Stimulated activated CD4-positive, alpha-beta T cell treated with anti-CD3 and anti-CD28 coated beads, TNF-alpha, amount 100 ng/mL, for 24 hours (primary cell): Measurements from ENCODE around the gene POLE2.
"Not testable (repeated sequence)": the region's sequence is repeated elsewhere in the genome, so short reads cannot be mapped to it uniquely, and the experiment has no call there.

ENCODE experiments used
- DNase-seq, 3 experiments: peaks; one replicate each; pipeline ENCODE4 v3.0.0-alpha.2; 2020; ENCODE audit warnings: low read depth in 3 of 3

Gene POLE2

DNA sequence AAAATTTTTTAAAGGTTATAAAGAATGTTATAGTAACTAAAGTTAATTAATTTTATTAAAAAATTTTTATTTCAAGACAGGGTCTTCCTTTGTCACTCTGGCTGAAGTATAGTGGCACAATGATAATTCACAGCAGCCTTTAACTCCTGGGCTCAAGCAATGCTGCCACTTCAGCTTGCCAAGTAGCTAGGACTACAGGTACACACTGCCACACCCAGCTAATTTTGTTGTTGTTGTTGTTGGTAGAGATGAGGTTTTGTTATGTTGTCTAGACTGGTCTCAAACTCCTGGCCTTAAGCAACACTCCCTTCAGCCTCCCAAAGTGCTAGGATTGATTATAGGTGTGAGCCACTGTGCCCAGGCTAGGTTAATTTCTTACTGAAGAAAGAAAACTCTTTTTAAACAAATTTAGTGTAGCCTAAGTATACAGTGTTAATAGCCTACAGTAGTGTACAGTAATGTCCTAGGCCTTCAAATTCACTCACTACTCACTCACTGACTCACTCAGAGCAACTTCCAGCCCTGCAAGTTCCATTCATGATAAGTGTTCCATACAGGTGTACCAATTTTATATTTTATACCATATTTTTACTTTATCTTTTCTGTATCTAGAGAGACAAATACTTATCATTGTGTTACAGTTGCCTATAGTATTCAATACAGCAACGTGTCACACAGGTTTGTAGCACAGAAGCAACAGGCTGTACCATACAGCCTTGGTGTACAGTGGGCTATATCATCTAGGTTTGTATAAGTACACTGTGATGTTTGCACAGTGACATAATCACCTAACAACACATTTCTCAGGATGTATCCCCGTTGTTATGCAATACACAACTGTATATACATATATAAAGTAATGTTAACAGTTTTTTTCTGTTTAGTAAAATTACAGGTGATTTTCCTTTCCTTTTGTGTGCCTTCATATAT, 28.2 kb downstream of the POLE2 start:
- no peak for DNase-seq

DNA sequence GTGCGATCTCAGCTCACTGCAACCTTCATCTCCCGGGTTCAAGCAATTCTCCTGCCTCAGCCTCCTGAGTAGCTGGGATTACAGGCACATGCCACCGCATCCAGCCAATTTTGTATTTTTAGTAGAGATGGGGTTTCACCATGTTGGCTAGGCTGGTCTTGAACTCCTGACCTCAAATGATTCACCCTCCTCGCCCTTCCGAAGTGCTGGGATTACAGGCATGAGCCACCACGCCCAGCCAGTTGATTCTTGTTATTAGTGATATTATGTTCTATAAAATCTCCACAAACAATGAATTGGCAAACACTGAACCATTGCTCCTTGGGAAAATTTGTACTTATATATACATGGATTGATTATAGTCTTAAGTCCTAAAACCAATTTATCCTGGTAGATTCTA, 30.5 kb downstream of the POLE2 start:
- not testable (repeated sequence) for DNase-seq

DNA sequence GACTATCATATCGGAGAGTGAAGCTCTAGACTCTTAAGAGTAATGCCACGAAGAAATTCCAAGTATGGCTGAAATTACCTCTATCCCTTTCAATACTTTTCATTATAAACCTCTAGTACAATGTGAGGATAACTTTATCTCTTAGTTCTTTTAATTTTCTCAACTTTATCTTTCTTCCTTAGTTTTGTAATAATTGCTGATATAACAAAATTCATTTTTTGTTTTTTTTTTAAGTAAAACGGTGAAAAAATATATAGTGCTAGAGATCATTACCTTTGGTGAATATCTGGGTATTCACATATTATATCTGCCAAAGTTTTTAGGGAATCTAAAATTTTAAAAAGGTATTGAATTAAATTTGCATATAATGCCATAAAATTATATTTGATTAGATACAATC, 33.5 kb downstream of the POLE2 start:
- DNase-seq: no peak

DNA sequence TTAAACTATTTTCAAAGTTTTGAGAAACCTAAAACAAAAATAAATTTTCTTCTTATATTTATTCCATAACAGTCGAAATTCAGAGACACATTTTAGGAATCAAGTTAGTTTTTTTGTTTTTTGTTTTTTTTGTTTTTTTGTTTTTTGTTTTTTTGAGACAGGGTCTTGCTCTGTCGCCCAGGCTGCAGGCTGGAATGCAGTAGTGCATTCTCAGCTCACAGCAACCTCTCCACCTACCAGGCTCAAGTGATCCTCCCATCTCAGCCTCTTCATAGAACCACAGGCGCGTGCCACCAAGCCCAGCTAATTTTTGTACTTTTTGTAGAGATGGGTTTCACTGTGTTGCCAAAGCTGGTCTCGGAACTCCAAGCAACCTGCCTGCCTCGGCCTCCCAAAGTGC, 34.5 kb downstream of the POLE2 start:
- DNase-seq: no peak

DNA sequence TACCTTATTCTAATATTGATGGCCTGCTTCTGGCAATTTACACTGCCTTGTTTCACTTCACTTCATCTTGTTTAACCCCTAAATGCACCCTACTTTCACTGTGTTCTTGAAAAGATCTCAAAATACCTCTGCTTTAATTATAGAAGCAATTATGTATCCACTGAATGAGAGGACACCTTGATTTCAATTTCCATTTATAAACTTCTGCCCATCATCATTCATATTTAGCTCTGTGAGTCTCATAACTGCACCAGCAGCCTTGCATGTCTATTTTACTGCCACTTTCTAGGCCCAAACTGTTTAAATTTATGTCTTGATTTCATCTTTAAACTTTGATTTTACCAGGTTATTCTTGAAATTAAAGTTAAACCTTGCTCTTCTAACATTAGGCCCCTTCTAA, 45.9 kb downstream of the POLE2 start:
- DNase-seq: no peak

DNA sequence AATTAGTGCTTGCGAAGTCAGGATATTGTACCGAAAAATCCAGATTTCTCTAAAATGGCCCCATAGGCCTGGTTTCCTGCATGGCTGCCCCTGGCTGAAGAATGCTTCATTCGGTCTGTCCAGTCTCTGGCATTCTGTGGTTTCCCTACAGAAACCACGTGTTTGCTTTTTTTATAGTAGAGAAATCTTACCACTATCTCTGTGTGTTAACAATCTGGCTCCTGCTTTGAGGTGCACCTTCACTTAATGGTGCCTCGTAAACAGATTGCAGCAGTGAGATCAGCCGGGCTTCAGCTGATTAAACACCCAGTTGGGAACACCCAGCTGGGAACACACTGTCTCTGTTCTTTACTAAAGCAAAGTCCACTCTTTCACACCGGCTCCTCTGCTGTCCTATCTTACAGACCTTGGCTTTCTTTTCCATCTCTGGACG, 46.3 kb downstream of the POLE2 start:
- DNase-seq: no peak

DNA sequence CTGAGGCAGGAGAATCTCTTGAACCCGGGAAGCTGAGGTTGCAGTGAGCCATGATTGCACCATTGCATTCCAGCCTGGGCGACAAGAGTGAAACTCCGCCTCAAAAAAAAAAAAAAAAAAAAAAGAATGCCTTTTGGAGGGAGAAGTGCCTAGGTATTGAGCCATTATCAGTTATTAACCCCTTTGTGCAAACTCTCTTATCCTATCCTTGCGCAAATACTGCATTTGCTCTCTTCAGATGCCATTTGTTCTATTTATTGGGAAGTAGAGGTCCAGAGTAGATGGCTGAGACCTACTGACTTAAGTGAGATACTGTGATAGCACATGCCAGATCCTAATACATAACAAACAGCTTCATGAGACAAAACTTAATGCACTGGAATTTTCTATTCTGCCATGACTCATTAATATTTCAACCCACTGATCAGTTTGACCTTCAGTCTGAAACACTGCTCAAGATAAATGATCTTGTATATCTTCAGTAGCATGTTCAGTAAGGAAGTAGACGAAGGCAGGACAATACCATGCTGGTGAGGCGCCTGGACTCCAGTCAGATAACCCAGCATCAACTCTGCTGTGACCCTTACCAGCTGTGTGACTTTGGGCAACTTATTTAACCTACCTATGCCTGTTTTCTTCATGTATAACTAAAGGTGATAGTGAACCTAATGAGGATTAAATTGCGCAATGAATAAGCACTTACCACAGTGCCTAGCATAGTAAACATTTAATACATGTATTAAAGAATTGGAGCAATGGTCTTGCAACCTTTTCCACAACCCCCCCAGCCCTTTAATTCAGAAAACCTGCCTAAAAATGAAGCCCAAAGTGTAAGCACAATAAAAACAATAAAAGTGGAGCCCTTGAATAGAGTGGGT, 47.2 kb downstream of the POLE2 start:
- no peak for DNase-seq

DNA sequence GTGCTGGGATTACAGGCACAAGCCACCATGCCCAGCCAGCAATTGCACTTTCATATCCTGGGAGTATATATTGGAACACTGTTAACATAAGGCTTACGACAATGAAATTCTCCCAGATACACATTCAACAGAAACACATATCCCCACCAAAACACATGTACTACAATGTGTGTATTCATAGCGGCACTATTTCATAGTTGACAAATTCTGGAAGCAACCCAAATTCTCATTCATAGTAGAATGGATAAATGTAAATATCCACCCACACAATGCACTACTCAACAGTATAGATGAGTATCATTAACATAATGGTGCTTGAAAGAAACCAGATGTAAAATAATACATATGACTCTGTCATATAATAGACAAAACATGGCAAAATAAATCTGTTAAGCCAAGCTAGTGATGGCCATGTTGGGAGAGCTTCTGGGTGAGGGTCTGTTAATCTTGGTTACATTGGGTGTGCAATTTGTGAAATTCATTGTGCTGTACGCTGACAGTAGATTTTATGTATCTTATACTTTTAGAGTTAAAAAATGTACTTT, 50.4 kb downstream of the POLE2 start:
- DNase-seq: no peak

DNA sequence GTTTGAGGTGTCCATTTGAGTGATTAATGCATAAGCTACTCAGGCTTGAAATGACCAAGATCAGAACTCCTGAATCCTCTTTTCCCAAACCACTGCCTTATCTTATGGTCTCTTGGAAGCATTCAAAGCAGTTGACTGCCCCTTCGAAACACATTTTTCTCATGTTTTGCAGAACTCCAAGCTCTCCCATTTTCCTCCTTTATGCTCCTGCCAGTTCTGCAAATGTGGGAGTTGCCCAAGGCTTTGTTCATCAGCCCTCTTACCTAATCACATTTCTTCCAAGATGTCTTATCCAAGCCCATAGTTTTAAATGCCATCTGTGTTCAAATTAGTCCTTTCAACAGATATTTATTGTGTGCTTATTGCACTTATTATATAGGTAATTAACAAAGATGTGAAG, 51.1 kb downstream of the POLE2 start:
- no peak for DNase-seq

DNA sequence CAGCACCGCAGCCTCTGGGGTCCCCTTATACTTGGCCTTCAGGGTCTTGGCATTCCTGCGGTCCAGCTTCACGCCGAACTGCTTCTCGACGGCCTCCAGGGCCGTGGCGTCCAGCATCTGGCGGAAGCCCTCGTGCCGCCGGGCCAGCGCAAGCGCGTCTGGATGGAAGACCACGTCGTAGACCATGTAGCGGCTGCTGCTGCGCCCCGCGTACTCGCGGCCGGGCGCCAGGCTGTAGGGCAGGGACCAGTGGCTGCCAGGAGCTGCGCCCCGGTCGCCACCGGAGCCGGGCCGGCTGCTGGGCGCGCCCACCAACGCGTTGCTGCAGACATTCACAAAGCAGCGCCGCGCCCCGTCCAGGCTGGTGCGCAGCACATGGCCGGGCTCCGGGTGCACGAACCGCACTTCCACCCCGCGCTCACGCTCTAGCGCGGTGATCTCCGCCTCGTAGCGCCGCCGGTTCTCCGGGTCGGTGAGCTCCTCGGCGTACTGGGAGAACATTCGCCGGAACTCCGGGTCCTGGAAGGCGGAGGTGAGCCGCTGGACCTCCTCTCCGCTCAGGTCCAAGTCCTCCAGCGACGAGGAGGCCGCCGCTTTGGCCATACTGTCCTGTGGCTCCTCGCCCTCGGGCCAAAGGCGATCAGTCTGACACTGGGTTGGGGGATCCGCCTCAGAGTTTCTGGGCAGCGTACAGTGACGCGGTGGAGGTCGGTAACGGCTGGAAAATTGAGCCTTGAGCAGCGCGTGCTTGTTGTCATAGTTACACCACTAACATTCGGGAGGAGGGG, 53.3 kb downstream of the POLE2 start, which contains the start of gene DNAAF2:
Gene DNAAF2 (minus strand): TSS at position 698 of the 788 bp plus-strand sequence. CDS start 95 bp downstream, at position 603.
- peak; percentile 27 to 49 (median 43) for DNase-seq

DNA sequence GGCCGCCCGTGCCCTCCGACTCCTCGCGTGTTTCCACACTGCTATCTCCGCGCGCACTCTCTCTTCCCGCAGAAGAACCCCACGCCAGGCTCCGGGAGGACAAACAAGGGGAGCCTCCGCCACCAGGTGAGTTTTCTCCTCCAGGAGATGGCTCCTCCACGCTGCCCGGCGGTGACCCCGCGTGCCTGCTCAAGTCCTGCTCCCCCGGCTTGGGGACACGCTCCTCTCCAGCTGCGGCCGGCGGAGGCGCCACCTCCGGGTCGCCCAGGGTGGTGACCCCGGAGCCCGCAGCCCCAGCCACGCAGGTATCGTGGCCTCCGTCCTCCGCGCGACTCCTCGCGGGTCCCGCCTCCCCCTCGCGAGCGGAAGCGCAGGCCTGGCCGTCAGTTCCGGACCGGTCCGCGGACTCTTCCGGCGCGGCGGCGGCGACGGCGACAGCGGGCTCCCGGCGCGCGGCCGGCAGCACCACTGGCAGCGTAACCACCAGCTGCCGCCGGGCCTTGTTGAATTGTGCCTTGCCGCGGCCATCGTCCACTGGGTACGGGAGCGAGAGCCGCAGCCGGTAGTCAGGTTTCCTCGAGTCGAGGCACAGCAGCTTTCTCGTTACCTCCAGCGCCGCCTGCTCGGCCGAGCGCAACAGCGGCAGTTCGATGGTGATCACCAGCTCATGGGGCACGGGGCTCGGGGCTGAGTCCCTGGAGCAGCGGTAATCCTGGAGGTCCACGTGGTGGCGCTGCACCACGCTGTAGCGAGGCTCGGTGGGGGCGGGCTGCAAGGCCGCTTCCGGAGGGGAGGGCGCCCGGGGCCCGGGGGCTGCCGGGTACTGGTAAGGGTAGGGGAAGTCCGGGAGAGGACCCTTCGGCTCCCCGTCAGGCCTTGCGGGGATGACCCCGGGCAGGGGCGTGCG, 54.1 kb downstream of the POLE2 start:
- peak; percentile 89 to 94 (median 90) for DNase-seq

DNA sequence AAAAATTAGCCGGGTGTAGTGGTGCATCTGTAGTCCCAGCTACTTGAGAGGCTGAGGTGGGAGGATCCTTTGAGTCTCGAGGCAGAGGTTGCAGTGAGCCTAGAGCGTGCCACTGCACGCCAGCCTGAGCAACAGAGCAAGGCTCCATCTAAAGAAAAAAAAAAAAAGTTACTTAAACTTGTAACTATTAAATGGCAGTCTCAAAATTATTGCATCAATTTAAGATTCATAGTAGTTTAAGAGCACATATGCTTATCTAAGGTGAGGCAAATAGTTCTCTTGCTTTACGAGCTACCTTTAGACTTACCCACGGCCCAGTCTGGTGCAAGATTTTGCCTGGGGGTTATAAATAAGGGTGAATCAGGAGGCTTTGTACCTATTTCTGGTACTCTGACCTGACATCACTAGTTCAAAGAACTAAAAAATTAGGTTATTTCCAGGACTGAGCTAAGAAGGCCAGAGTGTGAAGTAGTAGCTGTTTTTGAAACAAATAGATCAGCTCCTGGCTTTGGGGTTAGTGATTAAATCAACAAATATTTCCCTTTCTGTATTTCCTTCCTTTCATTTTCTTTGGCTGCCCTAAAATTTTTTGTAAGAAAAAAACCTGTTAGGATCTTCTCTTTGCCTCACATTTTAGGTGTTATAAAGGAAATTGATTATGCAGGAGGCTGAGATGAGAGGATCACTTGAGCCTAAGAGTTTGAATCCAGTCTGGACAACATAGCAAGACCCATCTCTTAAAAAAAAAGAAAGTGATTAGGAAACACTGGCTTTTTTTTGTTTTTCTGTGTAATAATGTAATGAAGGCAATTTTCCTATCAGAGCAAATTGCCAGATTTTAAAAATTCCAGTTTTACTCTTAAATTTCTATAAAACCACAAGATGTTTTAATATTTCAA, 63.8 kb downstream of the POLE2 start:
- DNase-seq: no peak

DNA sequence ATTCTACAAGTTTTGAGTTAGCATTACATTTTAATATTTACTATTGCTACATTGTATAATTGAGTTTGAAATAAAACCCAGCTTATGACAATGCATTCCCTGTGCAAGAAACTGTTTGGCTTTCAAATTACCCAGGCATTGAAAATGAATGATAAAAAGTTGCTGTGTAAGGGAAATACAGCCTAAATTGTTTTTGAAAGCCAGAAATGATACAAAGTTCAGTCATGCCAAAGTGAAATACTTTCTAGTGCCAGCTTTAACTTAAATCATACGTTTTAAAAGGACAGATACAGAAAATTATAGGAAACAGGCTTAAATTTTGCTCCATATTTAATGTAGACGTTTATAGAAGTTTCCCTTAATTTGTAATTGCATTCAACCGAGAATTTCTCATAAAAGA, 64.6 kb downstream of the POLE2 start:
- DNase-seq: no peak

DNA sequence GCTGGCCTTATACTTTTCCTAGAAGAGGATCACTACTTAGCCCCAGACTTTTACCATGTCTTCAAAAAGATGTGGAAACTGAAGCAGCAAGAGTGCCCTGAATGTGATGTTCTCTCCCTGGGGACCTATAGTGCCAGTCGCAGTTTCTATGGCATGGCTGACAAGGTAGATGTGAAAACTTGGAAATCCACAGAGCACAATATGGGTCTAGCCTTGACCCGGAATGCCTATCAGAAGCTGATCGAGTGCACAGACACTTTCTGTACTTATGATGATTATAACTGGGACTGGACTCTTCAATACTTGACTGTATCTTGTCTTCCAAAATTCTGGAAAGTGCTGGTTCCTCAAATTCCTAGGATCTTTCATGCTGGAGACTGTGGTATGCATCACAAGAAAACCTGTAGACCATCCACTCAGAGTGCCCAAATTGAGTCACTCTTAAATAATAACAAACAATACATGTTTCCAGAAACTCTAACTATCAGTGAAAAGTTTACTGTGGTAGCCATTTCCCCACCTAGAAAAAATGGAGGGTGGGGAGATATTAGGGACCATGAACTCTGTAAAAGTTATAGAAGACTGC, 65.9 kb downstream of the POLE2 start:
- no peak for DNase-seq

DNA sequence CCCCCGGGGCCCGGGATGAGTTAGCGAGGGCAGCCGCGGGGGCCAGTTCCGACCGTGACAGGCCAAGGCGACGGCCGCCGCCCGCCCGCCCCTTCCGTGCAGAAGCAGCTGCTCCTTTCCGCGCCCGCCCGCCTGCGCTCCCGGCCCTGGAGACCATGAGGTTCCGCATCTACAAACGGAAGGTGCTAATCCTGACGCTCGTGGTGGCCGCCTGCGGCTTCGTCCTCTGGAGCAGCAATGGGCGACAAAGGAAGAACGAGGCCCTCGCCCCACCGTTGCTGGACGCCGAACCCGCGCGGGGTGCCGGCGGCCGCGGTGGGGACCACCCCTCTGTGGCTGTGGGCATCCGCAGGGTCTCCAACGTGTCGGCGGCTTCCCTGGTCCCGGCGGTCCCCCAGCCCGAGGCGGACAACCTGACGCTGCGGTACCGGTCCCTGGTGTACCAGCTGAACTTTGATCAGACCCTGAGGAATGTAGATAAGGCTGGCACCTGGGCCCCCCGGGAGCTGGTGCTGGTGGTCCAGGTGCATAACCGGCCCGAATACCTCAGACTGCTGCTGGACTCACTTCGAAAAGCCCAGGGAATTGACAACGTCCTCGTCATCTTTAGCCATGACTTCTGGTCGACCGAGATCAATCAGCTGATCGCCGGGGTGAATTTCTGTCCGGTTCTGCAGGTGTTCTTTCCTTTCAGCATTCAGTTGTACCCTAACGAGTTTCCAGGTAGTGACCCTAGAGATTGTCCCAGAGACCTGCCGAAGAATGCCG, 66.7 kb downstream of the POLE2 start:
- DNase-seq: peak in 2 of 3 experiments; percentile 16 to 62

DNA sequence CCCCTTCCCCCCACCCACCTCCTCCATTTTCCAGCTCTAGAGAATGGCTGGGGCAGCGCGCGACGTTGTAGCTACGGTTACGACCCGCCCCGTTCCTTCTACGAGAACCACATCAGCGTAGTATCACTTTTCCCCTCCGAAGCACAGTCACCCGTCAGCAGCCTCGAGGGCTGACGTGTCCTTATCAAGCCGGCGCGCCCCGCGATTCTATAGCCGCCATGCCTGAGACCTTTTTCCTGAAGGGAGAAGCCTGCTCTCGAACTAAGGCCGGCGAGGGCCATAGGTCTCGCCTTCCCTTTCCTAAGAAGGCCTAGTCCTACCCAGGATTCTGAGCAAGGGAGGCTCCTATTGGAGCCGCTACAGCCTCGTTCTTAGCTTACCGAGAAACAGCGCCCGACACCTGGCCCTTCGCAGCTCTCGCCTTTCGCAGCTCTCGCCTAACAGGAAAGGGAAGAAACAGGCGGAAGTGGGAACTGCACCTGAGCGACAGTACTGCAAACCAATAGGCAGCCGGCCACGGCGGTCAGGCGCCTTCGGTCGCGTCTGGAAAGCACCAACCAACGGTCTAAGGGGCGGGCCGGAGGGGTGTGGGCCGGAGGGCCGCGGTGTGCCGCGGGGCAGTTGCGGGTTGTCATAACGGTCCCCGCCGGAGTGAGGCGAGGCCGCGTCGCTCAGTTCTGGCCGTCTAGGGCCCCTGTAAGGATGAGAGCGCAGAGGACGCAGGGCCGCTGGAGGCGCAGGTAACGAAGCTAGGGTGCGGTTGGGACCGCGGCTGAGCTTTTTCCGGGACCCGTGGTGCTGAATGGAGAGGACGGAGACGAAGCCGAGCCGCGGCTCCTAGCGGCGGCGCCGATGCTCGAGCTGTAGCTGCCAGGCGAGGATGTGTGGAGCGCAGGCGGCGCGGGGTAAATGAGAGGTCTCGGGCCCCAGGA, 67.6 kb downstream of the POLE2 start, which contains the start of the genes MGAT2 and RPL36AL:
Gene MGAT2 (plus strand): TSS at position 618 of the 932 bp plus-strand sequence. CDS start 470 bp downstream, outside the sequence.
Gene RPL36AL (minus strand): TSS at position 445 of the 932 bp plus-strand sequence. CDS start 1,522 bp downstream, outside the sequence.
- DNase-seq: peak; percentile 87 to 94 (median 89)

DNA sequence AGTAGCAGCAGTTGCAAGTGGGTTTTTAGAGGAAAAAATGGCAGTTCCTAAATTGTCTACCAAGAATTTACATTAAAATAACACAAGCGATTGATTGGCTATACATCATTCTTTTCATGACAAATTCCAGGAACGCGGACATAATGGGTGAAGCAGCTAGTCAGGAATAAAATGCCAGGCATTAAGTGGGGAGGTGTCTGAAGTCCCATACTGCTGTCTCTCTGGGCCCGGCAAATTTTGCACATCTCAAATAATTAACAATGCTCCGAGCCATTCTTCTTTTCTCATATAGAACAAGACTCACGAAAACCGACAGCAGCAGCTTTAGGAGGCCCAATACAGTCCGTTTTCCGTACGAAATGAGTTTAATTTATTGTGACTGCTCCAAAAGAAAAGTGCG, 68.3 kb downstream of the POLE2 start:
- DNase-seq: no peak
